ENCODE results near the gene KLHL33.
A peak's percentile ranks its signal among the peaks of the same experiment; 100 is the strongest.

Gene KLHL33

GRCh38 chr14:20470603-20470901 lies 34.6 kb upstream of the KLHL33 start:
- Histone ChIP-seq H3K36me3 (ENCODE audit: control insufficient read depth in 2 of 2, insufficient read depth in 1 of 2, low read length in 2 of 2) (peaks cover 28 to 43% of the 10 kb centered on the region in 2 experiments), H3K9me3 (ENCODE audit: control insufficient read depth, insufficient read depth, low read depth, low read length) (no peaks in the 10 kb centered on the region), H3K27ac (ENCODE audit: extremely low read depth, low read depth, low read length) (peak overlapping the region; percentile 51; the same call in 1 of the 2 replicates), H3K4me1 (ENCODE audit: control insufficient read depth, insufficient read depth, low read length) (peaks cover 5% of the 10 kb centered on the region), H3K4me3 (ENCODE audit: low read depth, low read length) (peak overlapping the region; percentile 71)
- CTCF ChIA-PET = interaction anchor here (1.1 kb wide), 1 partner anchor 9 kb away, joined by 4 read pairs; the partner anchor contains the start of gene PIP4P1
- POLR2A ChIA-PET = interaction anchor here (1.2 to 2.6 kb wide), 4 partner anchors 8 to 30 kb away, joined by 3 to 41 read pairs (median 22); partner anchors contain the start of genes APEX1, OSGEP and PIP4P1
- TF ChIP-seq ZNF792 (tag by site-specific recombination; IDR thresholded peaks at IDR 0.05) (no peak), ZBTB20 (tag by site-specific recombination; IDR thresholded peaks at IDR 0.05) (peak; percentile 84; the same call in 1 of the 2 replicates), KLF7 (tag by site-specific recombination; IDR thresholded peaks at IDR 0.05; ENCODE audit: borderline replicate concordance) (no peak), ZNF521 (tag by site-specific recombination; IDR thresholded peaks at IDR 0.05) (no peak), ZNF132 (tag by site-specific recombination; IDR thresholded peaks at IDR 0.05; ENCODE audit: borderline replicate concordance) (no peak), GLIS2 (tag by site-specific recombination; IDR thresholded peaks at IDR 0.05) (no peak), ZBTB17 (tag by site-specific recombination; IDR thresholded peaks at IDR 0.05) (0 out of 2 replicates have a peak, but pooled peaks have one; percentile 5), ZNF2 (tag by site-specific recombination; IDR thresholded peaks at IDR 0.05) (no peak), ZNF292 (tag by site-specific recombination; IDR thresholded peaks at IDR 0.05; ENCODE audit: borderline replicate concordance, low read depth) (no peak), ZNF76 (tag by site-specific recombination; IDR thresholded peaks at IDR 0.05; ENCODE audit: borderline replicate concordance, low read depth) (peak; percentile 80), ELK4 (IDR thresholded peaks at IDR 0.05; ENCODE audit: borderline replicate concordance, low read depth, low read length) (no peak), PRDM1 (tag by site-specific recombination; IDR thresholded peaks at IDR 0.05) (0 out of 2 replicates have a peak, but pooled peaks have one; percentile 25), ZNF121 (tag by site-specific recombination; IDR thresholded peaks at IDR 0.05) (no peak), ZNF560 (tag by site-specific recombination; IDR thresholded peaks at IDR 0.05; ENCODE audit: borderline replicate concordance) (no peak), ZNF621 (tag by site-specific recombination; IDR thresholded peaks at IDR 0.05) (no peak), BCL11A (tag by site-specific recombination; IDR thresholded peaks at IDR 0.05; ENCODE audit: low read depth) (no peak), ZNF223 (tag by site-specific recombination; IDR thresholded peaks at IDR 0.05) (no peak), ZNF23 (tag by site-specific recombination; IDR thresholded peaks at IDR 0.05; ENCODE audit: borderline replicate concordance) (no peak), ZNF791 (tag by site-specific recombination; IDR thresholded peaks at IDR 0.05) (no peak), ZSCAN30 (tag by site-specific recombination; IDR thresholded peaks at IDR 0.05) (no peak), GFI1B (tag by site-specific recombination; IDR thresholded peaks at IDR 0.05) (no peak), ZNF623 (tag by site-specific recombination; IDR thresholded peaks at IDR 0.05) (no peak), ZNF768 (tag by site-specific recombination; IDR thresholded peaks at IDR 0.05) (no peak), SP3 (tag by site-specific recombination; IDR thresholded peaks at IDR 0.05) (no peak)
- TF ChIP-seq, protein P1, sequence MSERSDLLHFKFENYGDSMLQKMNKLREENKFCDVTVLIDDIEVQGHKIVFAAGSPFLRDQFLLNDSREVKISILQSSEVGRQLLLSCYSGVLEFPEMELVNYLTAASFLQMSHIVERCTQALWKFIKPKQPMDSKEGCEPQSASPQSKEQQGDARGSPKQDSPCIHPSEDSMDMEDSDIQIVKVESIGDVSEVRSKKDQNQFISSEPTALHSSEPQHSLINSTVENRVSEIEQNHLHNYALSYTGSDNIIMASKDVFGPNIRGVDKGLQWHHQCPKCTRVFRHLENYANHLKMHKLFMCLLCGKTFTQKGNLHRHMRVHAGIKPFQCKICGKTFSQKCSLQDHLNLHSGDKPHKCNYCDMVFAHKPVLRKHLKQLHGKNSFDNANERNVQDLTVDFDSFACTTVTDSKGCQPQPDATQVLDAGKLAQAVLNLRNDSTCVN (tag by site-specific recombination; optimal IDR thresholded peaks at IDR 0.05) = no peak
- TF ChIP-seq, protein P2, sequence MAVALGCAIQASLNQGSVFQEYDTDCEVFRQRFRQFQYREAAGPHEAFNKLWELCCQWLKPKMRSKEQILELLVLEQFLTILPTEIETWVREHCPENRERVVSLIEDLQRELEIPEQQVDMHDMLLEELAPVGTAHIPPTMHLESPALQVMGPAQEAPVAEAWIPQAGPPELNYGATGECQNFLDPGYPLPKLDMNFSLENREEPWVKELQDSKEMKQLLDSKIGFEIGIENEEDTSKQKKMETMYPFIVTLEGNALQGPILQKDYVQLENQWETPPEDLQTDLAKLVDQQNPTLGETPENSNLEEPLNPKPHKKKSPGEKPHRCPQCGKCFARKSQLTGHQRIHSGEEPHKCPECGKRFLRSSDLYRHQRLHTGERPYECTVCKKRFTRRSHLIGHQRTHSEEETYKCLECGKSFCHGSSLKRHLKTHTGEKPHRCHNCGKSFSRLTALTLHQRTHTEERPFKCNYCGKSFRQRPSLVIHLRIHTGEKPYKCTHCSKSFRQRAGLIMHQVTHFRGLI (tag by site-specific recombination; IDR thresholded peaks at IDR 0.05) = no peak
- TF ChIP-seq, protein P3, sequence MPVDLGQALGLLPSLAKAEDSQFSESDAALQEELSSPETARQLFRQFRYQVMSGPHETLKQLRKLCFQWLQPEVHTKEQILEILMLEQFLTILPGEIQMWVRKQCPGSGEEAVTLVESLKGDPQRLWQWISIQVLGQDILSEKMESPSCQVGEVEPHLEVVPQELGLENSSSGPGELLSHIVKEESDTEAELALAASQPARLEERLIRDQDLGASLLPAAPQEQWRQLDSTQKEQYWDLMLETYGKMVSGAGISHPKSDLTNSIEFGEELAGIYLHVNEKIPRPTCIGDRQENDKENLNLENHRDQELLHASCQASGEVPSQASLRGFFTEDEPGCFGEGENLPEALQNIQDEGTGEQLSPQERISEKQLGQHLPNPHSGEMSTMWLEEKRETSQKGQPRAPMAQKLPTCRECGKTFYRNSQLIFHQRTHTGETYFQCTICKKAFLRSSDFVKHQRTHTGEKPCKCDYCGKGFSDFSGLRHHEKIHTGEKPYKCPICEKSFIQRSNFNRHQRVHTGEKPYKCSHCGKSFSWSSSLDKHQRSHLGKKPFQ (tag by site-specific recombination; IDR thresholded peaks at IDR 0.05) = no peak
- TF ChIP-seq, protein P4, sequence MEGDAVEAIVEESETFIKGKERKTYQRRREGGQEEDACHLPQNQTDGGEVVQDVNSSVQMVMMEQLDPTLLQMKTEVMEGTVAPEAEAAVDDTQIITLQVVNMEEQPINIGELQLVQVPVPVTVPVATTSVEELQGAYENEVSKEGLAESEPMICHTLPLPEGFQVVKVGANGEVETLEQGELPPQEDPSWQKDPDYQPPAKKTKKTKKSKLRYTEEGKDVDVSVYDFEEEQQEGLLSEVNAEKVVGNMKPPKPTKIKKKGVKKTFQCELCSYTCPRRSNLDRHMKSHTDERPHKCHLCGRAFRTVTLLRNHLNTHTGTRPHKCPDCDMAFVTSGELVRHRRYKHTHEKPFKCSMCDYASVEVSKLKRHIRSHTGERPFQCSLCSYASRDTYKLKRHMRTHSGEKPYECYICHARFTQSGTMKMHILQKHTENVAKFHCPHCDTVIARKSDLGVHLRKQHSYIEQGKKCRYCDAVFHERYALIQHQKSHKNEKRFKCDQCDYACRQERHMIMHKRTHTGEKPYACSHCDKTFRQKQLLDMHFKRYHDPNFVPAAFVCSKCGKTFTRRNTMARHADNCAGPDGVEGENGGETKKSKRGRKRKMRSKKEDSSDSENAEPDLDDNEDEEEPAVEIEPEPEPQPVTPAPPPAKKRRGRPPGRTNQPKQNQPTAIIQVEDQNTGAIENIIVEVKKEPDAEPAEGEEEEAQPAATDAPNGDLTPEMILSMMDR (tag by site-specific recombination; IDR thresholded peaks at IDR 0.05) = no peak
- TF ChIP-seq, protein P5, sequence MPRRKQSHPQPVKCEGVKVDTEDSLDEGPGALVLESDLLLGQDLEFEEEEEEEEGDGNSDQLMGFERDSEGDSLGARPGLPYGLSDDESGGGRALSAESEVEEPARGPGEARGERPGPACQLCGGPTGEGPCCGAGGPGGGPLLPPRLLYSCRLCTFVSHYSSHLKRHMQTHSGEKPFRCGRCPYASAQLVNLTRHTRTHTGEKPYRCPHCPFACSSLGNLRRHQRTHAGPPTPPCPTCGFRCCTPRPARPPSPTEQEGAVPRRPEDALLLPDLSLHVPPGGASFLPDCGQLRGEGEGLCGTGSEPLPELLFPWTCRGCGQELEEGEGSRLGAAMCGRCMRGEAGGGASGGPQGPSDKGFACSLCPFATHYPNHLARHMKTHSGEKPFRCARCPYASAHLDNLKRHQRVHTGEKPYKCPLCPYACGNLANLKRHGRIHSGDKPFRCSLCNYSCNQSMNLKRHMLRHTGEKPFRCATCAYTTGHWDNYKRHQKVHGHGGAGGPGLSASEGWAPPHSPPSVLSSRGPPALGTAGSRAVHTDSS (tag by site-specific recombination; IDR thresholded peaks at IDR 0.05) = no peak
- TF ChIP-seq, protein P6, sequence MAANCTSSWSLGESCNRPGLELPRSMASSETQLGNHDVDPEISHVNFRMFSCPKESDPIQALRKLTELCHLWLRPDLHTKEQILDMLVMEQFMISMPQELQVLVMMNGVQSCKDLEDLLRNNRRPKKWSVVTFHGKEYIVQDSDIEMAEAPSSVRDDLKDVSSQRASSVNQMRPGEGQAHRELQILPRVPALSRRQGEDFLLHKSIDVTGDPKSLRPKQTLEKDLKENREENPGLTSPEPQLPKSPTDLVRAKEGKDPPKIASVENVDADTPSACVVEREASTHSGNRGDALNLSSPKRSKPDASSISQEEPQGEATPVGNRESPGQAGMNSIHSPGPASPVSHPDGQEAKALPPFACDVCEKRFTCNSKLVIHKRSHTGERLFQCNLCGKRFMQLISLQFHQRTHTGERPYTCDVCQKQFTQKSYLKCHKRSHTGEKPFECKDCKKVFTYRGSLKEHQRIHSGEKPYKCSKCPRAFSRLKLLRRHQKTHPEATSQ (tag by site-specific recombination; IDR thresholded peaks at IDR 0.05) = no peak
